Hepatocyte (in vitro differentiated cells): Measurements from ENCODE around the gene FGB.

ENCODE experiments used
- EZH2 ChIP-seq: fragments of 200-600 bp; sonication (generic); IDR thresholded peaks from 2 replicates; pipeline ENCODE4 v1.6.1; 2016; ENCODE audit warnings: antibody characterized with exemption, mild to moderate bottlenecking, borderline replicate concordance
- EZH2phosphoT487 ChIP-seq: fragments of 200-600 bp; sonication (generic); IDR thresholded peaks from one replicate; pipeline ENCODE4 v1.6.1; 2018; ENCODE audit warnings: antibody characterized with exemption, mild to moderate bottlenecking, low read depth, moderate library complexity; ENCODE audit not compliant: unreplicated experiment, severe bottlenecking
- TF ChIP-seq, protein P1 (sequence below): fragments of 200-600 bp; sonication (generic); IDR thresholded peaks from 2 replicates; pipeline ENCODE4 v1.5.1; 2016; ENCODE audit warnings: antibody characterized with exemption, mild to moderate bottlenecking; ENCODE audit not compliant: poor library complexity

DNA sequence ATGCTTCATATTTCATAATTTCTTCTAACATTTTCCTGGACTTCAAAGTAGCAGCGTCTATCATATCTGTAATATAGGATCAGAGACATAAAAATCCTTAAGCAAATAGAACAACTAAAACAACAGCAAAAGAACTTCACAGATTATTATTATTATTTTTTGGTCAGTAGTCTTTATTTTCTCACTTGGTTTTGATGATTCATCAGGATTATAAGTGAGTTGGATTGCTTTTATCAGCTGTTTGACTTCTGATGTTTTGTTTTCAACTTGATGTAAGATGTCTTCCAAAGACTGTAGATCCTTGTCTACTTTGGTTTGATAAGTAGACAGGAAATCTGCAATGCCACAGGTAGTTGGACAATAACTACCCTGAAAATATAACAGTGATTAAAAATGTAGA, 49.0 kb downstream of the FGB start:
- TF ChIP-seq, protein P1, sequence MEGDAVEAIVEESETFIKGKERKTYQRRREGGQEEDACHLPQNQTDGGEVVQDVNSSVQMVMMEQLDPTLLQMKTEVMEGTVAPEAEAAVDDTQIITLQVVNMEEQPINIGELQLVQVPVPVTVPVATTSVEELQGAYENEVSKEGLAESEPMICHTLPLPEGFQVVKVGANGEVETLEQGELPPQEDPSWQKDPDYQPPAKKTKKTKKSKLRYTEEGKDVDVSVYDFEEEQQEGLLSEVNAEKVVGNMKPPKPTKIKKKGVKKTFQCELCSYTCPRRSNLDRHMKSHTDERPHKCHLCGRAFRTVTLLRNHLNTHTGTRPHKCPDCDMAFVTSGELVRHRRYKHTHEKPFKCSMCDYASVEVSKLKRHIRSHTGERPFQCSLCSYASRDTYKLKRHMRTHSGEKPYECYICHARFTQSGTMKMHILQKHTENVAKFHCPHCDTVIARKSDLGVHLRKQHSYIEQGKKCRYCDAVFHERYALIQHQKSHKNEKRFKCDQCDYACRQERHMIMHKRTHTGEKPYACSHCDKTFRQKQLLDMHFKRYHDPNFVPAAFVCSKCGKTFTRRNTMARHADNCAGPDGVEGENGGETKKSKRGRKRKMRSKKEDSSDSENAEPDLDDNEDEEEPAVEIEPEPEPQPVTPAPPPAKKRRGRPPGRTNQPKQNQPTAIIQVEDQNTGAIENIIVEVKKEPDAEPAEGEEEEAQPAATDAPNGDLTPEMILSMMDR, result no peak
- TF ChIP-seq EZH2 (no peak), EZH2phosphoT487 (no peak)
